Activated naive CD4-positive, alpha-beta T cell (primary cell): Measurements from ENCODE around the gene DNAH8.

Experiments
- DNase-seq, 4 experiments: peaks; one replicate each; lab custom pipeline; 2025; lab: John Stamatoyannopoulos, UW

The DNAH8 gene, protein sequence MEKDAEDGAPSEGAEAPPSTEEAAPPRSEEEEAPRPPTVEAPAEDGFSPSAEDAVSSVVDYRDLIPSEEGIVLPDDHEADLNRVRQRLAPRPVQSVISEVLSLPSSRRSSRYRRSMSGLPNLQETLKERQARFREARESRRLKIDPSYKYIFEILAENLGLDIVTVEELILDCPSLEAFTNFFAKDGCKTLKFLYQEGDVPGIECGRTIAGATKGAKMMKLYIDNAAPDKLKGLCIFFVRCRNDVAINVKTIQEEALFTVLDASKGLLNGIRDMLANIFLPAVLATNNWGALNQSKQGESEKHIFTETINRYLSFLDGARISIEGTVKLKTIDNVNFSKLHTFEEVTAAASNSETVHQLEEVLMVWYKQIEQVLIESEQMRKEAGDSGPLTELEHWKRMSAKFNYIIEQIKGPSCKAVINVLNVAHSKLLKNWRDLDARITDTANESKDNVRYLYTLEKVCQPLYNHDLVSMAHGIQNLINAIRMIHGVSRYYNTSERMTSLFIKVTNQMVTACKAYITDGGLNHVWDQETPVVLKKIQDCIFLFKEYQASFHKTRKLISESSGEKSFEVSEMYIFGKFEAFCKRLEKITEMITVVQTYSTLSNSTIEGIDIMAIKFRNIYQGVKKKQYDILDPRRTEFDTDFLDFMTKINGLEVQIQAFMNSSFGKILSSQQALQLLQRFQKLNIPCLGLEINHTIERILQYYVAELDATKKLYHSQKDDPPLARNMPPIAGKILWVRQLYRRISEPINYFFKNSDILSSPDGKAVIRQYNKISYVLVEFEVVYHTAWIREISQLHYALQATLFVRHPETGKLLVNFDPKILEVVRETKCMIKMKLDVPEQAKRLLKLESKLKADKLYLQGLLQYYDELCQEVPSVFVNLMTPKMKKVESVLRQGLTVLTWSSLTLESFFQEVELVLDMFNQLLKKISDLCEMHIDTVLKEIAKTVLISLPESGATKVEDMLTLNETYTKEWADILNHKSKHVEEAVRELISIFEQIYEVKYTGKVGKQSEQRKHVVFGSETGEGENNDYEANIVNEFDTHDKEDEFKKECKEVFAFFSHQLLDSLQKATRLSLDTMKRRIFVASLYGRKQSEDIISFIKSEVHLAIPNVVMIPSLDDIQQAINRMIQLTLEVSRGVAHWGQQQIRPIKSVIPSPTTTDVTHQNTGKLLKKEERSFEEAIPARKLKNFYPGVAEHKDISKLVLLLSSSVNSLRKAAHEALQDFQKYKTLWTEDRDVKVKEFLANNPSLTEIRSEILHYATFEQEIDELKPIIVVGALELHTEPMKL (N-terminal part only)

DNA sequence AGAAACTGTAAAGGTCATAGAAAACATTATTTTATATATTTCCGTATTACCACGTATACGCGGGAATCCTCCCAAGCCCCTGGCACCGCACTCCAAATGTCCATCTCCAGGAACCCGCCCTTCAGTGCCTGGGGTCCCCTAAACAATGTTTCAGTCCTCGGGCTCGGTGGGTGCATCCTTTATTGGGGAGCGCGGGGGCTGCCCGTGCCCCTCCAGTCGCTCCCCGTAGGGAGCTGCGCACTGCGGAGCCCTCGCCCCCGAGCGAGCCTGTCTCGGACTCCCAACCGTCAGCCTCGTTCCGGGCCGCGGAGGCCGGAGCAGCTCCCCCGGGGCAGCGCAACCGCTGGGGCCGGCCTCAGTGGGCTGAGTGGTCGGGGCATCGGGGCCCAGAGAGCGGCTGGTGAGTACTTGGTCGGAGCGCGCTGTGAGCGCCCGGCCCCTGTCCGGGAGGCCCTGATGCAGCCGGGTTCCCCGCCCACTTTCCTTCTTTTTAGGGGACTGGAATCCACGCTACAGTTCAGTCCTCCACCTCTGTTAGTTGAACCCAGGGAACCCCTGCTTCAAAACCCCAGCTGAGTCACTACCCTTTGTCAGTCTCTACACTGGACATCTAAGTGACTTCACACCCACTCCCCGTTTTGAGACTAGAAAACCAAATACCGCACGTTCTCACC, at the start of gene DNAH8:
Gene DNAH8 (plus strand): TSS at position 296 of the 674 bp plus-strand sequence. CDS start 7,499 bp downstream, outside the sequence.
- no peak for DNase-seq

DNA sequence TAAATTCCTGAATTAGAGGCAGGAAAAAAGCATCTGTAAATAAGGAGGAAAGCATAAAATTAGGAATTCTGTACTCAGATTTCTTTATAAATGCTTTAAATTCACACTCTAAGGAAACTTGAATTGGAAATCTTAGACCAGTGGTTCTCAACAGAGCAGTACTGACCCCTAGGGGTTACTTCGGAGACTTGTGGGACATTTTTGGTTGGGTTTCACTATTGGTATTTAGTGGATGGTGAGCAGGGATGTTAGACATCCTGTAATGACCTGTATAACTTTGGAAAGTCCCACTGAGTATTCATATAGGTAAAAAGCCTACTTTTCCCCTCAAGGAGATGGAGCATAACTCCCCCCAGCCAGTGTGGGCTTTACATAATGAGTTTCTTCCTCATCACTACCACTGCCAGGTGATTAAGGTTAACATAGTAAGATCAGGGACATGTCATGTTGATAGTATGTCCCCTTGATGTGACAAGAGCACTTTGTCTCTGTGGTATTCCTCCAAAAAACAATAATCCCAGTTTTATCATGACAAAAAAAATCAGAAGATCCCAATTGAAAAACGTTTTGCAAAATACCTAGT, 43.1 kb upstream of the DNAH8 start:
- no peak for DNase-seq

DNA sequence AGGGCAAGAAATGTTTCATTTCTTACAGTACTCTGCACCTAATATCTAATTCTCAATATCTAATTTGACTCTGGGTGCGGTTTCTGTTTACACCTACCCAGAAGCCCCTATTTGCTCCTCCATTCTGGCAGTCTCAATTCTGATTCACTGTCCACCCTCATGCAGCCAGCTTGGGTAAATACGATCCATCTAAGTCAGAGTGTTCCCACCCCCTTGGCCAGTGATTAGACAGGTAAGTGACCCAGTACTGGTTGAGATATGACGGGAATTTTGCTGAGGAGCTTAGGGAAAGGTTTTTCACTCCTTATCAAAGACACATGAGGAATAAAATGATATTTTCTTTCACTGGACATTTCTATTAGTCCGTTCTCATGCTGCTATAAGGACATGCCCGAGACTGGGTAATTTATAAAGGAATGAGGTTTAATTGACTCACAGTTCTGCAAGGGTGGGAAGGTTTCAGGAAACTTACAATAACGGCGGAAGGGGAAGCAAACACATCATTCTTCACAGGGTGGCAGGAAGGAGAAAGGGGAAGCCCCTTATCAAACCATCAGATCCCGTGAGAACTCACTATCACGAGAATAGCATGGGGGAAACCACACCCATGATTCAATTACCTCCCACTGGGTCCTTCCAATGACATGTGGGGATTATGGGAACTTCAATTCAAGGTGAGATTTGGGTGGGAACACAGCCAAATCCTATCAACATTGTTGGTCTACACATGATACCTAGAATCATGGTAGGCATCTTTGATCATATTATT, 41.5 kb upstream of the DNAH8 start:
- no peak for DNase-seq

DNA sequence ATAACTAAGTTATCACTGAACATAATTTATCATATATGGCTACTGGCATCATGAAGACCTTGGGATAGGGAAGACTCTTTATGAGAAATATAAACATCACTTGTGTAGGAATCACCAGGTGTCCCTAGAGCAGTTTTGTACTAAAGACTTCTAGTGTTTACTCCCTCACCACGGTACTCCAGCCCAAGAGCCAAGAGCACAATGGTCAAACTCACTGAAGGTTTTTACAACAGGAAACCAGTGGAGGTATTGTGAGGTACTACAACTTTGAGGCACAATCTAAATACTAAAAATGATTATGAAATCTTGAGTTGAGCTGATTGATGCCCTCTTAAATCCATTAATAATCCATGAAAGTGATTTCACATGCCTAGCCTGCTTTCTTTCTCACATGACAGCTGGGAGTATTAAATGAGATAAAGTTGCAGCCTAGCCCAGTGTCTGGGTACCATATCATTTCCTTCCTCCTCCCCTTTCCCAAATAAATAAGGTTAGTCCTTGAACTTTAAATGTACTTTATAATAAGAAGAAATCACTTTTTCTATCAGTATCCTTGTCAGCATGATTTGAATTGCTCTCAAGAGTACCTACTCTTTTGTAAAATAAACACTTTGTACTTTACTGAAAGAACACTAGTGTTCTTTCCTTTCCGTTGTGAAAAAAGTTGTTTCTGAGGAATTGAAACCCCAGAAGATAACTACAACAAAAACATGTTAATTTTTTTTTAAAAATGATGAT, 38.7 kb upstream of the DNAH8 start:
- DNase-seq = no peak

DNA sequence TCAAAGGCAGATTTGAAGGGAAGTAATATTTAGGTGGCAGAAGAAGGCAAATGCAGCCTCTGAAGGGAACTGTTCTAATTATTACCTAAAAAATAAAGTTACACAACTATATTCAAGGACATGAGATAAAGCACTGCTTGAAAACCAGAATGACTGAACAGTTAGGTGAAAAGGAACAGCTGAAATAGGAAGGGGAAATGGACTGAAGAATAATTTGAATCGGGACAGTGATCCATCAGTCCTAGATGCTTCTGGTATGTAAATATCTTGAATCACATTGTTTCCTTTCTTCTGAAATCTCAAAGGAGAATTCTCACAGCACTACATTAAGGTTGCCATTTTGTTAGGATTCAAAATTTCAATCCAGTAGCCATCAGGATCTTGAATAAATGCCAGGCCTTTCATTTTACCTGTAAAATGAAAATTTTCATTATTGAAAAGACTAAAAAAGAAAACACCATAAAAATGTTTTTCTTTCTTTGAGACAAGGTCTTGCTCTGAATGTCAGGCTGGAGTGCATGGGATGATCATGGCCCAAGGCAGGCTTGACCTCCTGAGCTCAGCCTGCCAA, 38.1 kb upstream of the DNAH8 start:
- DNase-seq = no peak

DNA sequence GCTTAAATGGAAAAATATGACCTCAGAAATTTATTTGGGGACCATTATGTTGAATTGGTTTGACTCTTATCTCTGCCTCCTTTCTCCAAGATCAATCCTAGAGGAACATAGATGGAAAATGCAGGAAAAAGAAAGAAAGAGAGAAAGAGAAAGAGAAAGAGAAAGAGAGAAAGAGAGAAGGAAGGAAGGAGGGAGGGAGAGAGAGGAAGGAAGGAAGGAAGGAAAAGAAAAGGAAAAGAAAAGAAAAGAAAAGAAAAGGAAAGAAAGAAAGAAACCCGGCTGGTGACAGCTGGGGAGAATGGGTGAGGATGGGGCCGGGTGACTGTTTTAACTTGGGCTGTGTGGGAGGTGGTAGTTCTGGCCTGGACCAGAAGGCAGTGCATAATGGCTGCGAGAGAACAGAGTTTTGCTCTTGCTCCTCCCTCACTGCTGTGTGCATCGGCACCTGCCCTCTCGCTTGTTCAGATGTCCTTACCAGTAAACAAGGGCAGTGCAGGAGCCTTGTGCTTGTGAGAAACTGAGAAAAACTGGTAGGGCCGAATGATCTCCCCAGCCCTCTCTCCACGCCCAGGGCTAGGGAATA, 36.8 kb upstream of the DNAH8 start:
- DNase-seq = no peak

DNA sequence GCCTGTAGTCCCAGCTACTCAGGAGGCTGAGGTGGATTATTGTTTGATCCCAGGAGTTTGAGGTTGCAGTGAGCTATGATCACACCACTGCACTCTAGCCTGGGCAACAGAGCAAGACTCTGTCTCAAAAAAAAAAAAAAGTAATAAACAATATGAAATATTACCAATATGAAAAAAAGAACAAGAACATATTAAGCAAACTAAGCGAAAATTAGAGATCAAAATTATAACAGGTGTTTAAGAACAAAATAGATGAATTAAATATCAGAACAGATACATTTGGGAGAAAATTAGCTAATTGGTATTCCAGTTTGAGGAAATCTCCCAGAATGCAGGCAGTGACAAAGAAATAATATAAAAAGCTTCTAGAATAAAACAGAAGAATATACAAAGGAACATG, 35.4 kb upstream of the DNAH8 start:
- no peak for DNase-seq

DNA sequence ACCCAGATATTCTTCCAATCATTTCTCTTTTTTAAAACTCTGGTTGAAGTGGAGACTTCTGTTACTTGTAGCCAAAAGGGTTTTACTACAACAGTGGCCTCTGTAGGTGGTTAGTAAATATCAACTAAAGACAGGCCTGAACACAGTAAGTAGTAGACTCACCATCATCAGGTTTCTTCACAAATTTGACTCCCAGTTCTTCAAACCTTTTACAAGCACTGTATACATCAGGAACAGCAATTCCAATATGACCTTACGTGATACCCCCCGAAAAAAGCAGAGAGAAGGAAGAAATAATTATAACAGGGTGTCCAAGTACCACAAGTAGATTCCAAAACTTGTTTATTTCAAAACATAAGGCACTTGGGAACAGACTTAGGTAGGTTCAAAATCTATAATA, 33.3 kb upstream of the DNAH8 start:
- no peak for DNase-seq

DNA sequence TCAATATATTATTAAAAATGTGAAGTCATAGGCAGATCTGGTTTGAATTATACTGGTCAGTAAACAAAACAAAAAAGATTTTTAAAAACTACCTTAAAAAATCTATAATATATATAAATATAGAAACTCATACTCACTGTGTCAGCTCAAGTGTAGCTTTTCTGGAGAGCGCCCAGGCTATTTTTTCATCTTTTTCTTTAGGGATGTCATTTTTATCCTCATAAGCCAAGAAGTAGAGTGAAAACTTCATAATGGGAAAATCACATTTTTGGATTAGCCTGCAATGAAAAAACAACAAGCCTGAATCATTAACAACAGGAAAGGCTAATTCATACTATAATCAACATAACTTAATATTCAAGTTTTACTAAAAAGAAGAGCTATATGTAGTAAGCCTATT, 30.9 kb upstream of the DNAH8 start:
- DNase-seq = no peak

DNA sequence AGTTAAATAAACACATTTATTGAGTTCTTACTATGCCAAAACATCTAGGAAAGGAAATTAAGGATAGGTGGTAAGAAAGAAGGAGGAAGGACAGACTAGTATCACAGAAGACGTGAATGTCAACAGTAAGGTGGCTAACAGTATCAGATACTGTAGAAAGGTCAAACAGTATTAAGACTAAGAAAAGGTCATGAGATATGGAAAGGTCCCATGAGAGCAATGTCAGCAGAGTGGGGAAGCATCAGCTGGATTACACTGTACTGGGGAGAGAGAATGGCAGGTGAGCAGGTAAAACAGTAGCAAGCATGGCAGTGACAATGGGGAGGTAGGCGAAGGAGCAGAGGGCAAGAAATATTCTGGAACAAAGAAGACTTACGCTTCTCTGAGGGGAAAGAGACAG, 30.2 kb upstream of the DNAH8 start:
- no peak for DNase-seq

DNA sequence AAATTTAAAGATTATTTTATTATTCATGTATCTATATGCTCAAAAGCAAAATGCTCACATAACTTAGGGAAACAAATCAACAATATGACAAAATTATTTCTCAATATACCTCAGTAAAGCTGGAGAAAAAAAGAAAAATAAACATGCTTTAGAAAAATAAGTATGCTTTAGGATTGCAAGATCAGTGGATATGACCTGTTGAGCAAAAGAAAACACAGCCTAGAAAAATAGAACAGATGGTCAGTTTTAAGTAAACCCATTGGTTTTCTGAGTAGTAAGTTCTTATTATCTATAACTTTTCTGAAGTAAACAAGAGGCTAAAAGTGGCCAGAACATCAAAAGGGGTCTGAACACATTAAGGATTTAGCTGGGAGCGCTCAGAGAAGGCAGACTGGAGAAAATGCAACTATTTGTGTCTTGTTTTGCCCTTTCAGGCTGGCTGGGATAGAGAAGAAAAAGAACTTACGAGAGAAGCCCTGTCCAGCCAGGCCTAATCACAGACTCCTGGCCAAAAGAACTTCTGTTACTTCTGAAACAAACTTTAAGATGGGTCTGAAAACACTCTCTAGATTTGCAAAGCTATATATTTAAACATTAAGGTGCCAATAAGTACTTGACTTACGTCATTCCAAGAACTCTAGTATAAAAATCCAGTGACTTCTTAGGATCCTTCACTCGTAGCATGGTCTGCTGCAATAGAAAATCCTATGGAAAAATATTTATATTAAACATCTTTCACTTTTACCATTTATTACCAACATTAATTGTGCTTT, 28.7 kb upstream of the DNAH8 start:
- no peak for DNase-seq

DNA sequence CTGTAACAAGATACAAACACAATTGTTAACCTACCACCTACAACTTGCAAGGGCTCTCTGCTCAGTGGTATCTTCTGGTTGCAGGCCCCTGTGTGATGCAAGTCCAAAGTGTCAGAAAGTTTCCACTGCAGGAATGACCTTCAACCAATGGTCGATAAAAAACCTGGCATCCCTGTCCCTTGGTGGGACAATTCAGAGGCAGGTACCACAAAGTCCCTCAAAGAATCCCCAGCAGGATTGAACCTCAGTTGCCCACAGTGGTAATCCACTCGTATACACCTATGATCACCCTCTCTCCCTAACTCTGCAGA, 28.1 kb upstream of the DNAH8 start:
- DNase-seq = no peak

DNA sequence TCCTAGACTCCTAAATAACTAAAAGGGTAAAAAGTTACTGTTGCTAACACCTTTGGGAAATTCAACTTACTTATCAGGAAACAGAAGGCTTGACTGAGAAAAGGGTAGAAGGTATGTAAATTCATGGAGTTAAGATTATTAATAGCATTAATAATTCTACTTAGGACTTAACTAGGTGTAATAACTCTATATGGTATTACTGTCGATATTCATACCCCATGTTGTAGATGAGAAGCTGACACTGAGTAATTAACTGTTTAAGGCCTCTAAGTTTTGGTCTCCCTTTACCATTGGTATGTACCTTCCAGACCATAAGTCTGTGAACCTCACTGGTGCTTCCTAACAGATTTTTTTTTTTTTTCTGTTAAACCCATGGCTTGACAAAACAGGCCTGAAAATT, 27.6 kb upstream of the DNAH8 start:
- no peak for DNase-seq

DNA sequence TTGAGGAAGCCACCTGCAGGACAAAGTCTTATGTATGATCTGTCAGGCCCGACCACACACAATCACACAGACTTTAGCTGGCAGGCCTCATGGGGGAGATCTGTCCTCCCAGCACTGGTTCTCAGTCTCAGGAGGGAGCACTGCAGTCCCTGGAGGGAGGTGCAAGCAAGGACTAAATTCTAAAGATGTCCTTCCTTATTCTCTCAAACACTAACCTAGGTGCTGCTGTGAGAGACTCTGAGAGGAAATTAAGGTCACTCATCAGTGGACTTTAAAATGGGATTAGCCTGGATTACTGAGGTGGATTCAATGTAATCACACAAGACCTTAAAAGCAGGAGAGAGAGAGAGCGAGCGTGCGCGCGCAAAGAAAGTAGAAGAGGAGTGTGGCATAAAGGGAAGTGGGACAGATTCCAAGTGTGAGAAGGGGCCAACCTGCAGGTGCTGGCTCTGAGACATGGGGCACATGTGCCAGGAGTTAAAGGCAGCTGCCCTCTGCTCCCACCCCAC, 26.5 kb upstream of the DNAH8 start:
- no peak for DNase-seq

DNA sequence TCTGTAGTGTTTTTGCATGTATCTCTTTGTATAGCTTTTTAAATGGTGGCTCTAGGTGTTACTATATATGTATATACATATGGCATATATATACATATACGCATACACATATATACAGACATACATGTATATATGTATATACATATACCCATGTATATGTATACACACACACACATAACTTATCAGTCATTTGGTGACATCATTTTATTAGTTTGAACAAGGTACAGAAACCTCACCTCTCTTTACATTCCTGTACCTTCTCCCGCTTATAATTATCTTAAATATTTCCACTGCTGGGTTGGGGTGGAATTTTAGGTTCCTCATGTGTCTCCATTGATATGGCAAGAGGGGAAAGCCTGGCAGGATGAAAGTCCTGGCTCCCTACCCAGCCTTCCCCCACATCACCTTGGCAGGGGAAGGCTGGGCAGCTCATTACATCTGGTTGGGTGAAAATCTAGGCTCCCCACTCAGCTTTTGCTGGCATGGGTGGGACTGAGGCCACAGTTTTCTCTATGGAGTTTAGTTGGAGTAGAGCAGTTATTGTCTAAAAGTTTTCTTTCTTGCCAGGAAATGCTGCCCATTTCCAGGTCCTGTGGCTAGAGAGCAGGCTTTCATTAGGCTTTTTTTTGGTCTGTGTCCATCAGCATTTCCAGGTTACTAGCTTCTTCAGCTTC, 19.7 kb upstream of the DNAH8 start:
- no peak for DNase-seq

DNA sequence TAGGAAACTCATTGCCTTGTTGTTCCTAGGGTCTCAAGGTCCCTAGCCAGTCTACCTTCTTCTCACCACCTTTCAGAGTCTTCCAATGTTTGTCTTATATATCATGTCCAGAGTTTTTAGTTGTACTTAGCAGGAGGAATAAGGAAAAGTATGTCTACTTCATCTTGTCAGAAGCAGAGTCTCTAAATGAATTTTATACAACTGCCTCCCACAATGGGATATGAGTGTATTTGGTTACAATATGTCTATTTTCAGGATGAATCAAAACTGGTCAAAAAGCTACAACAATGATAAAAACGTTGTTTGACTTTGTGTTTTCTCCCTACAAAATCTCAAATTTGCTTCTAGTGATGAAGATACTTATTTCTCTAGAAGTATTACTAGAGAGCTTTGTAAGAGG, 19.2 kb upstream of the DNAH8 start:
- no peak for DNase-seq

DNA sequence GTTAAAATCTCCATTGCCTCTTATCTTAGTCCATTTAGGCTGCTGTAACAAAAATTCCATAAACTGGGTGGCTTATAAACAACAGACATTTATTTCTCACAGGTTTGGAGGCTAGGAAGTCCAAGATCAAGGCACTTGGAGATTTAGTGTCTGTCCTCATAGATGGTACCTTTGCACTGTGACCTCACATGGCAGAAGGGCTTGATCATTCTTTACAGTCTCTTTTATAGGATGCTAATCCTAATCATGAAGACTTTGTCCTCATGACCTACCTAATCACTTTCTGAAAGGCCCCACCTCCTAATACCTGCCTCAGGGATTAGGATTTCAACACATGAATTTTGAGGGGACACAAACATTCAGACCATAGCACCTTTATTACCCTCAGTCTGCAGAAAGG, 18.8 kb upstream of the DNAH8 start:
- no peak for DNase-seq

DNA sequence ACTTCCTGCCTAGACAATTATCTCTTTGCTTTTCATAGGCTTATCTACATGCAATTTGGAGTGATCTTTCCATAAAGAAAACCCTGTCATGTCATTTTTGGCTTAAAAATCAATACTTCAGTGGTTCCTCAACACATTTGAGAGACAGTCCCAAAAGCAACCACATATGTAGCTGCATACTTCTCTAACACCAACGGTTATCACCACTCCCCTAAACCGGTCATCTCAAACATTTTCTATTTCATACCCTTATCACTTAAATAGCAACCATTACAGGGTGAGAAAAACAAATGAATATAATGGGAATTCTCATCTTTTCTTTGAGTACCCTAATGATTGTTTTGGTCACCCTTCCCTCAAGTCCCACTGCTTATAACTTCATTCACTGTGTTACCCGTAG, 17.3 kb upstream of the DNAH8 start:
- no peak for DNase-seq
